ENCODE data around the gene C6orf120.

DNA sequence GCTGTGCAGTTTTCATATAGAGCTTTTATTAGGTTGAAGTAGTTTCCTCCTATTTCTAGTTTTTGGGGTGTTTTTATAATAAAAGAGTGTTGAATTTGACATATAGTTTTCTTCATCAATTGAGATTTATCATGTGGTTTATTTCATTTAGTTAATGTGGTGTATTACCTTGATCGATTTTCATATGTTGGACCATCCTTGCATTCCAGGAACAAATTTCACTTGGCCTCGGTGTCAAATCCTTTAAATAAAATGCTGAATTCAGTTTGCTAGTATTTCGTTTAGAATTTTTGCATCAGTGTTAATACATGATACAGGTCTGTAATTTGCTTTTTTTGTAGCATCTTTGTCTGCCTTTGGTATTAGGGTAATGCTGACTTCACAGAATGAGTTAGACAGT lies 43.5 kb downstream of the C6orf120 start:
- TF ChIP-seq, protein P1, sequence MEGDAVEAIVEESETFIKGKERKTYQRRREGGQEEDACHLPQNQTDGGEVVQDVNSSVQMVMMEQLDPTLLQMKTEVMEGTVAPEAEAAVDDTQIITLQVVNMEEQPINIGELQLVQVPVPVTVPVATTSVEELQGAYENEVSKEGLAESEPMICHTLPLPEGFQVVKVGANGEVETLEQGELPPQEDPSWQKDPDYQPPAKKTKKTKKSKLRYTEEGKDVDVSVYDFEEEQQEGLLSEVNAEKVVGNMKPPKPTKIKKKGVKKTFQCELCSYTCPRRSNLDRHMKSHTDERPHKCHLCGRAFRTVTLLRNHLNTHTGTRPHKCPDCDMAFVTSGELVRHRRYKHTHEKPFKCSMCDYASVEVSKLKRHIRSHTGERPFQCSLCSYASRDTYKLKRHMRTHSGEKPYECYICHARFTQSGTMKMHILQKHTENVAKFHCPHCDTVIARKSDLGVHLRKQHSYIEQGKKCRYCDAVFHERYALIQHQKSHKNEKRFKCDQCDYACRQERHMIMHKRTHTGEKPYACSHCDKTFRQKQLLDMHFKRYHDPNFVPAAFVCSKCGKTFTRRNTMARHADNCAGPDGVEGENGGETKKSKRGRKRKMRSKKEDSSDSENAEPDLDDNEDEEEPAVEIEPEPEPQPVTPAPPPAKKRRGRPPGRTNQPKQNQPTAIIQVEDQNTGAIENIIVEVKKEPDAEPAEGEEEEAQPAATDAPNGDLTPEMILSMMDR (IDR thresholded peaks at IDR 0.05) = no peak
- TF ChIP-seq POLR2A (IDR thresholded peaks at IDR 0.05) = no peak
